AG09309 (cell line): Measurements from ENCODE around the gene ZNF518A.

Source experiments
- DNase-seq: peaks from one replicate; pipeline ENCODE4 v3.0.0-alpha.2; 2010; ENCODE audit warnings: low read depth
- H3K4me3 ChIP-seq: 2 replicates; pipeline ENCODE4 v1.5.1; 2011; ENCODE audit warnings: mild to moderate bottlenecking, low read depth, low read length, moderate library complexity; ENCODE audit not compliant: control insufficient read depth
- CTCF ChIP-seq: IDR thresholded peaks from 2 replicates; pipeline ENCODE4 v1.5.1; 2011; ENCODE audit warnings: mild to moderate bottlenecking, low read depth, low read length, inconsistent platforms; ENCODE audit not compliant: insufficient read depth, control insufficient read depth; ENCODE audit errors: missing control alignments

The ZNF518A gene

DNA sequence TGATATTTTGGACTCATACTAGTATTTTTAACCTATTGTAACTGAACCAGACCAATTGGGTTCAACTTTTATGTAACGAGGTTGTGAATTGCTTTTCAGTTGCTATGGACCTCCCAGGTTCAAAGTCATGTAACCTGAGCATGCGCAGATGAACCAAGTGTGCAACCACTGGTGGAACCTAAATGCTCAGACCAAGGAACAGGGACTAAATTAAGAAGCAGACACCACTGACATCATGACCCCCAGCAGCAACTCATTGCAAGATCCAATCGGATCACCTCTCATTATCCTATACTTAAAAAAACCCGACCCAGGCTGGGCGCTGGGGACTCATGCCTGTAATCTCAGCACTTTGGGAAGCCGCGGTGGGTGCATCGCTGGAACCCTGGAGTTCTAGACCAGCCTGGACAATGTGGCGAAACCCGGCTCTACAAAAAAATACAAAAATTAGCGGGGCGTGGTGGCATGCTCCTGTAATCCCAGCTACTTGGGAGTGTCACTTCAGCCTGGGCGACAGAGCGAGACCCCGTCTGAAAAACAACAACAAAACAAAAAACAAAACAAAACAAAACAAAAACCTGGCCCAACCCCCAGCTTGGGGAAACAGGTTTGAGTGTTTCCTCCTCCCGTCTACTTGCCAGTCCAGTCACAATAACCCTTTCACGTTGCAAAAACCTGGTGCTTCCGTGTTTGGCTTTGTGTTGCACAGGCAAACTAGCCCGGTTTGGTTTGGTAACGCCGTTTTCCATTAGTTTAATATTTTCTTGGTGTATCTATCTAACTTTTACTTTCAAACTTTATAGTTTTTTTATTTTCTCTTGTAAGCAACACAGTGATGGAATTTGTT is 11.3 kb upstream of the ZNF518A start:
- TF ChIP-seq CTCF = no peak
- no peak overlapping the region for H3K4me3 ChIP-seq
- DNase-seq = no peak

- TF ChIP-seq CTCF = no peak
- DNase-seq = no peak
- H3K4me3 ChIP-seq = no peak overlapping the region
These were observed 7.3 kb upstream of the ZNF518A start for GRCh38 chr10:96122824-96123223.

- peak overlapping the region; percentile 13 for H3K4me3 ChIP-seq
These were observed 5.6 kb upstream of the ZNF518A start for GRCh38 chr10:96124230-96125141.

GRCh38 chr10:96125142-96125515 is 5.0 kb upstream of the ZNF518A start:
- DNase-seq = no peak
- H3K4me3 ChIP-seq = no peak overlapping the region
- no peak for TF ChIP-seq CTCF

More at GRCh38 chr10:96124230-96125141, 5.6 kb upstream of the ZNF518A start:
- DNase-seq = no peak
- no peak for TF ChIP-seq CTCF

DNA sequence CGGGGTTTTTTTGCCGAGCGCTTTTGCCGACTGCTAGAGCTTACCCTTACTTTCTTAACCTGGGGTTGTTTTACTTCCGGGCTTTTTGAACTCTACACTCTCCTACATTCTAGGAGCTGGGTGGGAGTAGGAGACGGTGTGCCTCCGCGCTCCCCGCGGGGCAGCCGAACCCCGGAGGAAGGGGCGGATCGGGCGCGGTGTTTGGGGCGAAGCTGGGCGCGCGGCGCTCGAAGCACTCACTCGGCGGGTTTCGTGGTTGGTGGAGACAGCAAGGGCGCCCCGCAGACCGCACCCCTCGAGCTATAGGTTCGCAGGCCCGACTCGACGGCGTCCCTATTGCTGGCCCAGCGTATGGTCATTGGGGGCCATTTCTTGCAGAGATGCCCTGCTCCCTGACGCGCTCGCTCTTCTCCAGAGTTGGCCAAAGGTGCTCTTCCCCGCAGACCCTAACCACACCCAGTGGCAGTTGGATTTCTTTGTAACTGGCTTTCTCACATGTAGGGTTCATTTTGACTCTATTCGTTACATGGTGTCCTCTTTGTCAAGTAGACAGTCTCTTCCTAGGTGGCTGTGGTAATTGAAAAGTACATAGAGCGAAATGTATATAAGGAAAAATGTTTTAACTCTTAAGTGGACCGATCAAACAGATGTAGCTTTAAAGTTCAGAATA is 364 bp downstream of the ZNF518A start:
- DNase-seq = no peak
- peak; percentile 13 for TF ChIP-seq CTCF
- H3K4me3 ChIP-seq = peak overlapping the region; percentile 82

GRCh38 chr10:96131621-96132020 is 1.5 kb downstream of the ZNF518A start:
- TF ChIP-seq CTCF = no peak
- H3K4me3 ChIP-seq = no peak overlapping the region
- DNase-seq = no peak
